ENCODE data around the gene TMEM222.
A peak's percentile ranks its signal among the peaks of the same experiment; 100 is the strongest.

TMEM222 gene

DNA sequence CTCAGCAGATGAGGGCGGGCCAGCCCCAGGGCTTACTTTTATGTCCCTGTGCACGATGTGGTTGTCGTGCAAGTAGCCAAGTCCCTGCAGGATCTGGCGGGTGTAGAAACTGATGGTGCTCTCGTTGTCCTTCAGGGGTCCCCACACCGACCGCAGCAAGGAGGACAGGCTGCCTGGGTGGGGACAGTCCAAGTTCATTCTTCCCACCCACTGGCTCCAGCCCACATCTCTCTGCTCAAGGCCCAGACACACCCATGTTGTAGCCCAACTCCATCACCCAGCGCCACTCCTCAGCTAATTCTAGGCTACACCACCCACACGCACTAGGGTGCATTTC, 37.8 kb downstream of the TMEM222 start:
- DNase-seq (ENCODE audit: low spot score), result no peak

DNA sequence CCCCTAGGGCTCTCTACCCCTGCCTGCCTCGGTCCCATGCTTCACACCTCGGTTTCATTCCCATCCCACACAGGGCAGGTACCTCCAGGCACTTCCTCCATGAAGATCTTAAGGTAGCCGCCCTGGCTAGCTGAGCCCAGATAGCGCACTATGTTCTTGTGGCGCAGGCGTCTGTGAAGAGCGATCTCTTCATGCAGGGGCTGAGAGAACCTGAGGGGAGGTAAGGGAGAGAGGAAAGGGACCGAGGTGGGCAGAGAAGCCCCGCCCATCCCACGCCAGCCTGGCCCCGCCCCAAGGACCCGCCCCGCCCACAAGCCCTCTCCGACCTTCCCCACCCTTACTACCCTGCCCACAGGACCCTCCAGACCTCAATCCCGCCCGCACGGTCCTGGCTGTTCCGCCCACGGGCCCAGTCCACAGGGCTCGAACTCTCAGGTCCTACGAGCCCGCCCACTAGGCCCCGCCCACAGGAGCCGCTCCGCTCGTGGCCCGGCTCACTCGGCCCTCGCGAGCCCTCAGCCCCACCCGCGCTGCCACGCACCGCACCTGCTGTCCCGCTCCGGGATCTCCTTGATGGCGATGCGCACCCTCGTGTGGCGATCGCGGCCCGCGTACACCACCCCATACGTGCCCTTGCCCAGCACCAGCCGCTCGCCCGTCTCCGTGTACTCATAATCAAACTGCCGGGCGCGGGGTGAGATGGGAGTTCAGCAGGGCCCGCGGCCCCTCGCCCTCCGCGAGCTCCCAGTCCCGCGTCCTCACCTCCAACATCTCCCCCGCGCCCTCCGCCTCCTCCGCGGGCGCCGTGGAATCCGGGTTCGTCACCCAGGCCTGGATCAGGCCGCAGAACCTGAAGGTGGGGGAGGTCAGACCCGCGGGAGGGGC, 38.4 kb downstream of the TMEM222 start:
- DNase-seq (ENCODE audit: low spot score), result no peak

DNA sequence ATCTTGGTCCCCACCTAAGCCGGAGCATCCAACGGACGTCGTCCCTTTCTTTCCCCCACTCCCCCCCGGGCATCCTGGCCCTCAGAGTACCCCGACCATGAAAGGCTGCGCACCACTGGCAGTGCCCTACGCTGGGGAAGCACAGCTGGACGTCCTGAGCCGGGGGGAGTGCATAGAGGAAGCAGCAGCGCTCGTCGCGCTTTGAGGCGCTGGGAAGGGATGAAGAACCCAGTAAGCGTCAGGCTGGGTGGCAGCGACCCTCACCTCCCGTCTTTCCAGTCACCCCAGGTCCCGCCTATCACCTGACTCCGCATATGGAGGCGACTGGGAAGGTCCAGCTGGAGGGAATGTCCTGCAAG, 39.1 kb downstream of the TMEM222 start:
- no peak for DNase-seq (ENCODE audit: low spot score)

DNA sequence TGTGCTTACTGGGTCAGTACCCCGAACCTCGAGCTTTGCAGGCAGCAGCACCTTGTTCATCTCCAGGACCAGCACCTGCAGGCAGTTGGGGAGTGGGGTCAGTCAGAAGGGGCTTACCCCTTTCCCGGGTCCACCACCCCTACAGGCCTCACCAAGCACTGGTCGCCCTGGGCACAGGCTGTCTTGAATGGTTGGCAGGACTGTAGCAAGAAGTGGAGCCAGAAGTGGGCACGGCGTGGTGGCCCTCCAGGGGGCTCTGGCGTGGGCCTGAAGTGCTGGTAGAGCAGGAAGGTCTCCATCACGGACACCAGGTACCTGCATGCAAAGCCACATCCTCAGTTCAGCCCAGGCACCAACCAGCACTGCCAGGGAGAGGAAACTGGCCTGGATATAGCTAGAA, 39.6 kb downstream of the TMEM222 start:
- DNase-seq (ENCODE audit: low spot score), result no peak

- no peak for DNase-seq (ENCODE audit: low spot score)
These were observed 42.1 kb downstream of the TMEM222 start for GRCh38 chr1:27363766-27364695.

- no peak for DNase-seq (ENCODE audit: low spot score)
These were observed 42.9 kb downstream of the TMEM222 start for GRCh38 chr1:27364696-27365371.

DNA sequence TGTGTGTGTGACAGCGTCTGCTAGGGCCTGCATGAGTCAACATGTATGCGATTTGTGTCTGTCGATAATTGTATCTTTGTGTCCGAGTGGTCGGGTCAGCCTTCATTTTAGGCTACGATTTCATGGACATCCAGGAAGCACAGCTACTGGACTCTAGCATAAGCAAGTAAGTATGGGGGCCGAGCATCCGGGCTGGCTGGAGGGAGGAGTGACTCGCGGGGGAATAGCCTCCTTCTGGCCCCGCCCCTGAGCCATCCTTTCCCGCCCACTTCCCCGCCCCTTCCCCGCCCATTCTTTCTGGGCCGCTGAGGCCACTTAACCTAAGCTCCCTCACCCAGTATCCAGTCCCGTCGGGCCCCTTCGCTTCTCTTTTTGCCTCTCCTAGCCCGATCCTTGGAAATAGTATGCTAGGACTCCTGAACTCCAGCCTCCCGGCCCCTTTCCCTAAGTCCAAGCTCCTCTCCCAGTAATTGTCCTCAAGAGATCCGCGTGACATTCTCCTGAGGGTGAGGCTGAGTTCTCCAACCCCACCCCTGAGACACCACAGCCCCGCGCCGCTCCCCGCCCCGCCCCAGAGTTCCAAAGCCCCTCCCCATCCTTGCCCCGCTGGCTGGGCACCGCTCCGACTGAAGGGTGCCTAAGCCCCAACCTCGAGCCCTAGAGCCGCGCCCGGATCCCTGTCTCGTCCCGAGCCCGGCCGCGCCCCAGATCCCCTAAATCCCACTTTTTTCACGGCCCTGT, 43.6 kb downstream of the TMEM222 start:
- peak; percentile 97 for DNase-seq (ENCODE audit: low spot score)

GRCh38 chr1:27366113-27366410, 44.1 kb downstream of the TMEM222 start:
- peak; percentile 85 for DNase-seq (ENCODE audit: low spot score)

- peak; percentile 90 for DNase-seq (ENCODE audit: low spot score)
These were observed 44.6 kb downstream of the TMEM222 start, which contains the start of gene MAP3K6 for GRCh38 chr1:27366411-27367159. Gene MAP3K6 (minus strand): TSS chr1:27366961. CDS start chr1:27366597, 364 bp downstream.

DNA sequence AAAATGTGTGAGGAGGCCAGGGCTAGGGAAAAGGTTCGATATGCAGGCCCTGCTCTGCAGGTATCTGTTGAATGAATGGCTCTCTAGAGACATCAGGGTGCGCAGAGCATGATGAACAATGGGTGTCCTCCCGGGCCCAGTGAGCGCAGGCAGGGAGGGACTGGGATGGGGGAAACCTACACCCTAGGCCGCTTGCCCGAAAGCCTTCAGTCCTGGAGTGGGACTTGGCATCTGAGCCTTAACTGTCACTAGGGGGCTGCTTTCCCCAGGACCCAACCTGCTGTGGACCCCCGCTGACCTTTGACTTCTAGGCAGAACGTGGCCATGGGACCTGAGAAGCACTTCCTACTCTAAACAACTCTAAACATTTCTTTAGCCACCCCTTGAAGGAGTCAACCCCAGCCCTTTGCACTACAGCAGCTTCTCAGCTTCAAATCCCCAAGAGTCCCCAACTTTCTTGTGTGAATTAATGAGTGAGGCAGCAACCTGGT, 45.2 kb downstream of the TMEM222 start:
- DNase-seq (ENCODE audit: low spot score), result no peak

DNA sequence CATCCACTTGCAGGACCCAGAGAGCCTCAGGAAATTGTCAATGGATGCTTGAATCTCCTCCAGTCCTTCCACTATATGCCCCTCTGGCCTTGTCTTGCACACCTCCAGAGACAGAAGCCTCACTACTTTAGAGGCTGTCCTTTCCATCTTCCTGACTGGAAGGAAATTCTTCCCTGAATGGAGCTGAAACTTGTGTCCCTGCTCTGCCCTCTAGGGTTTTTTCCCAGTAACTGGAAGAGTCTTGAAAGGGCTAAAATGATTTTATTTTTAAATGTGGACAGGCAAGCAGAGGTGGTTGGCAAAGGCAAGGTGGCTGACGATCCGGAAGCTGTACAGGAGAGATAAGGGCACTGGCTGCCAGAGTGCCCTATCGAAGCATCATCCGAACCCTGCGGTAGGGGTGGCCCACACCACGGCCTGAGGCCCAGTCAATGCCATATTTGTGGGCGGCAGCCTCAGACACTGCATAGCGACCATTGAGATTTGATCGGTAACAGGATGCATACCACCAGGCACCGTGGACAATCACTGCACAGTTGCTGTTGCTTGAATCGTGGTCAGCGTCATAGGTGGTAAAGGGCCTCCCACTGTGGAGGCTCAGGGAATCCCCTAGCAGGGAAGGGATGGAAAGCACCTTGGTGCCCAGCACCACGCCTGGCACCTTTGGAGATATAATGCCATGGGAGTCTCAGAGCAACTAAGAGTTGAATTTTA, 47.1 kb downstream of the TMEM222 start:
- no peak for DNase-seq (ENCODE audit: low spot score)

DNA sequence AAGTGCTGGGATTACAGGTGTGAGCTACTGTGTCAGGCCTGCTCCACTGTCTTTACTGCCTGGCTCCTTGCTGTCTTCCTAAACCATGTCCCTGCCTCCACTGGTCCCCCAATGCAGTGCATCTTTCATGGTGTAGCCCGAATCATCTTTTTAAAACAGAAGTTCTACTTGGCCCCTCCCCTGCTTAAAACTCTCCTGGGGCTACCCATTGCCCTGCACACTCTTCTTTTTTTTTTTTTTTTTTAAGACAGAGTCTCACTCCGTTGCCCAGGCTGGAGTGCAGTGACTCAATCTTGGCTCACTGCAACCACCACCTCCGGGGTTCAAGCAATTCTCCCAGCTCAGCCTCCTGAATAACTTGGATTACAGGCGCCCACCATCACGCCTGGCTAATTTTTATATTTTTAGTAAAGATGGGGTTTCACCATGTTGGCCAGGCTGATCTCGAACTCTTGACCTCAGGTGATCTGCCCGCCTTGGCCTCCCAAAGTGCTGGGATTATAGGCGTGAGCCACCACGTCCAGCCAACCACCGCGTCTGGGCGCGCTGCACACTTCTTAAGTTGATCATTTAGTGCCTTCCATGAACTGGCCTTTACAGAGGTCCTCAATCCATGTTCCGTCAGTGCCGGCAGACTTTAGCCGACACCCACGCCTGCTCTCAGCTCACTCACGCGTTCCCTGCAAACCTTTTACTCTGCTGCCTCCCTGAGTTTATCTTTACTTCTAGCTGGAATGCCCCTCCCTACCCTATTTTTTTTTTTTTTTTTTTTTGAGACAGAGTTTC, 50.3 kb downstream of the TMEM222 start:
- no peak for DNase-seq (ENCODE audit: low spot score)

DNA sequence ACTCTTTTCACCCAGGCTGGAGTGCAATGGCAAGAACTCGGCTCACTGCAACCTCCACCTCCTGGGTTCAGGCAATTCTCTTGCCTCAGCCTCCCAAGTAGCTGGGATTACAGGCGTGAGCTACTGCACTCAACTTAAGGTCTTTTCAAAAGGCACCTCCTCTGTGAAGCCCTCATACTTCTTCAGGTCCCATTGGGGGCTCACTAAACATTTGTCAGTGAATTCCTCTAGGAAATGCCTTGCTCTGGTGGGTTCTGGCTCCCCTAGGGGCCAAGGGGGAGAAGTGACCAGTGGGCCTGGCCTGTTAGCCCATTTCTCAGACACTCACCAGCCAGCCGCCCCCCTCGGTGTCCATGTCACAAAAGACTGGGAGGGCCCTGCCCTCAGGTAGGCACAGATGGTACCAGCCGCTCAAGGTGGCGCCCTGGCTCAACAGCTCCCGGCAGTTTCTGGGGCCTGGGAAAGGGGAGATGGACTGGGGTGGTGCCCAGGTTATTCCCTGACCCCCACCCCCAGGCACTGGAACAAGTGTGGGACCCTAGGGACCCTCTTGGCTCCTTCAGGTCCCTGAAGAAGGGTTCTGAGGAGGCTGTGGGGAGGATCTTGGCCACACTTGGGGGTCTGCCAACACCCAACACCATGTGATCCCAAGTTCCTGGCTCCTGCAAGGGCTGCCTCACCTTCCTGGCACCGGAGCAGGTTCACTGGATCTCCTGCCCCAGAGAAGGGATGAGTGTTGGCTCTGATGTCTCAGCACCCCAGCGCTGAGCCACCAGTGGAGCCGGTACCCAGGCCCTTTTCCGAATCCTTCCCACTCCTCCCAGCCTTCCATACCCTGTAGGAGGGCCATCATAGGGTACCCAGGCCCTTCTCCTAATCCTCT, 51.1 kb downstream of the TMEM222 start:
- no peak for DNase-seq (ENCODE audit: low spot score)

DNA sequence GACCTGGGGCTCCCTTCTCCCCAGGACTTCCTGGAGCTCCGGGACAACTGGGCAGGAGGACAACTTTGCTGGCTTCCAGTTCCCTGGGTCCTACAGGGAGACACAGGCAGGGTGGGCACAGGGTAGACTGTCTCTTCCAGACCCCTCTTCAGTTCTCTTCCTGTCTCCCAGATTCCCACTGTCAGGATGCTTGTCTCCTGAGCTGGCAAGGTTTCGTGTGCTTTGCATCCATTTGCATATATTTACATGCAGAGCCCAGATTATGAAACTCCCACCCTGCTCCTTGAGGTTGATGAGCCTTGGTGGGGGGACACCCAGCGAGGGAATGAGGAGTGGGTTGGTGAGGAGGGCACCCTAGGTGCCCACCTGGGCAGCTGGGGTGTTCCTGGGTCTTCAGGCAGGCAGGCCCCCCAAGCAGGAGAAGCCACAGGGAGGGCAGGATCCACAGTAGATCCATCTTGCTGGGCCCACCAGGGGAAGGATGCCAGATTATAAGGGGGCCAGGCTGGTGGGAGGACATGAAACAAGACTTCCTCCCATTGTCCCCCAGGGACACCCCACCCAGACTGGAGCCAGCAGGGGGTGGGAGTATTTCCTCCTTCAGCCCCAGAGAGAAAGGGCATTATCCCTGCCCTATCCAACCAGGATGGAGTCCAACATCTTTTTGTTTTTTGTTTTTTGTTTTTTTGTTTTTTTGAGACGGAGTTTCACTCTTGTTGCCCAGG, 52.6 kb downstream of the TMEM222 start, which contains the start of gene FCN3:
TSS of gene FCN3 (minus strand) at position 463 of the 725 bp plus-strand sequence. CDS start at position 457, 6 bp downstream.
- DNase-seq (ENCODE audit: low spot score), result no peak

DNA sequence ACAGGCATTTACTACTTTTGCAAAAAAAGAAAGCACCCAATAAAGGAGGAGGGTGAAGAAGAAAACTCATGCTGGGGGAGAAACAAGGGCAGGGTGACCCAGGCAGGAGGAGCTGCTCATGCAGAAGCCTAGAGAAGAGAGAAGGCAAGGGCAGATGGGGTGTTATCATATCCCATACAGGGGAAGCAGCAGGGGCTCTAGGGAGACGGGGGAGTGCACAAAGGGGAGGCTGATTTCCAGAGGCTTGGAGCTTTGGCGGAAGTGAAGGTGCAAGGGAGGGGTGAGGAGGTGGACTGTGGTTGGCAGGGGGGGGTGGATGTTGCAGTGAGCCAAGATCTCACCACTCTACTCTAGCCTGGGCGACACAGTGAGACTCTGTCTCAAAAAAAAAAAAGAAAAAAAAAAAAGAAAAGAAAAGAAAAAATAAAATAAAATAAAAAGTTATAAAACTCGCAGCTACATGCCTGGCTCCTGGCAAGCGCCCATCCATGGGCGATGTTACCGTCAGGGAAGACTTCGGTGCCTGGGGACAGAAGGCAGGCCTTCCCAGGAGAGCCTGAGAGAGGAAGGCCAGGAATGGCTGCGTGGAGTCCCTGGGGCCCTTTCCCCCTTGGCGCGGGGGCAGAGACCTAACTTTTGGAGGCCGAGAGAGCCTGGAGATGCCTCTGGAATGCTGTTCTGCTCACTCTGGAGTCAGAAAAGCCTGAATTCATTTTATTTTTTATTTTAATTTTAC, 56.0 kb downstream of the TMEM222 start:
- no peak for DNase-seq (ENCODE audit: low spot score)

DNA sequence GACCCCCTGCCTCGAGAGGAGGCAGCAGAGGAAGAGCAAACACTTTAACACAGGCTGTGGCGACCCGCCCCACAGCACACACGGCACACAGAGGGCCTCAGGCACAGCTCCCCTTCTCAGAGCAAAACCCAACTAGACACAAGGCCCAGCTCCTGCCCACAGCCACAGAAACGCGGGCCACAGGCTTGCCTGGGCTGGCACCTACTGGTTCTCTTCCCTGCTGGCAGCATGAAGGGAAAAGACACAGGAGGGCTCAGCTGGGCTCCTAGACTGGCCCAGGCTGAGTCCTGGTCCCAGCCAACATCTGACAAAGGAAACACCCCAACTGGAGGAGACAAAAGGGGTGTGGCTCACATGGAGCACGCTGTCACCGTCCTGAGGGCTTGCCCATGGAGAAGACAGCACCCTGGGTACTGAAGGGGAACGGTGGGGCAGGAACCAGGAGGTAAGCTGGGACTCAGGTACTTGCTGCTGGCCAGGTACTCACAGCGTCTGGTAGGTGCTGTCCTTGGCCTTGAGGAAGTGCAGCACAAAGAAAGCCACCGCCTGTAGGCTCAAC, 57.7 kb downstream of the TMEM222 start:
- DNase-seq (ENCODE audit: low spot score), result no peak

GRCh38 chr1:27380224-27380623, 58.3 kb downstream of the TMEM222 start:
- no peak for DNase-seq (ENCODE audit: low spot score)
